NT2/D1 (cell line): ENCODE data around the gene USP47.

Experiments used
- YY1 ChIP-seq: IDR thresholded peaks from 2 replicates; pipeline ENCODE4 v1.6.1; 2011; ENCODE audit not compliant: insufficient read length, insufficient read depth
- ZNF274 ChIP-seq: IDR thresholded peaks from 2 replicates; pipeline ENCODE4 v1.6.1; 2011; ENCODE audit warnings: mild to moderate bottlenecking, low read depth, low read length

- no peak for TF ChIP-seq ZNF274
- no peak for TF ChIP-seq YY1
These were observed 33.7 kb upstream of the USP47 start for GRCh38 chr11:11807811-11808782.
